ENCODE data around the gene SH2B2.
"Not testable (repeated sequence)": the region's sequence is repeated elsewhere in the genome, so short reads cannot be mapped to it uniquely, and the experiment has no call there.

Gene SH2B2

DNA sequence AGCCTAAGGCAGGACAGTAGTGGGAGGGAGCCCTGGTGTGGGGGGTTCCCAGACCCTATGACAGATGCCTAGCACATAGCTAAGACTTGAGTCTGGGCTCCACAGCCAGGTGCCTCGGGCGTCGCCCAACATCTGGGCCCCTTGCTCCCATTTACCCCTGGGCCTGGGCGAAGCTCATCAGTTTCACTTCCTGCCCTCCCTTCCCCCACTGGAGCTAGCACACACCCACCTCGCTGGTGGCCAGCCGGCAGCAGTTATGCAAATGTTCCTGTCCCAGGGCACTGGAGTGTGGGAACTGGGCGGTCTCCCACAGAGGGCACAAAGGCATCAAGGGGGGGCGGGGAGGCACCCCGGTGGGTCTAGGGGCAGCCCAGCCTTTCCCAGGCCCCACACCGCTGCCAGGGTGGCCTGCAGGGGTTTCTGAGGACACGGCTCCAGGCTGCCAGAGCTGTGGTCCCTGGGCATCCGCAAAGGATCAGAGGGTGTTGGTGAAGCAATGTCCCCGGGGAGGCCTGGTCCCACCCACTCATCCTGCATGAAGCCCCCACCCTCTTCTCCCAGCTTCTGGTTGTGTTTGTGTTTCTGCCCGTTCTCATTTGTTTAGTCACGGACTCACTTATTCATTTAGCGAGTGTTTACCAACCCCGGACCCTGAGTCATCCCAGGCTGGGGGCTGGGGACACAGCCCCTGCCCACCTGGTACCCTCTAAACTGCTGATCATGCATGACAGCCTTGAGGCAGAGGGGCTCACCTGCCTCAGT lies 20.4 kb downstream of the SH2B2 start:
- peak; percentile 56 for DNase-seq

DNA sequence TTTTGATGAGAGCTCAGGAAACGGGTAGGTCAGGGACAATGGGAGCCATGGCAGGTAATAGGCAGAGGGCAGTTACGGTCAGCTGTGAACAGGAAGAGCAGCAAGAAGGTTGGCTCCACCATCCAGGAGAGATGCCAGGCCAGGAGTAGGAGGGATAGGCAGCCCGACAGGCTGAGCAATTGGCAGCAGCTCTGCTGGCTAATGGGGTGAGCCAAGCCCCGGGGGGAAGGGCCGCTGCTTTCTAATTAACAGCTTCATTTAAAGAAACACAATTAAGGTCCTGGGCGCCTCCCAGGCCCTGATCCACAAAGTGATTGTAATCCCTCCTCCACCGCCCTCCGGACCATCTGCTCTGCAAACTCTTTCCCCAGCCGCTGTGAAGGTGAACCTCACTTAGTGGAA lies 23.7 kb downstream of the SH2B2 start:
- no peak for DNase-seq

DNA sequence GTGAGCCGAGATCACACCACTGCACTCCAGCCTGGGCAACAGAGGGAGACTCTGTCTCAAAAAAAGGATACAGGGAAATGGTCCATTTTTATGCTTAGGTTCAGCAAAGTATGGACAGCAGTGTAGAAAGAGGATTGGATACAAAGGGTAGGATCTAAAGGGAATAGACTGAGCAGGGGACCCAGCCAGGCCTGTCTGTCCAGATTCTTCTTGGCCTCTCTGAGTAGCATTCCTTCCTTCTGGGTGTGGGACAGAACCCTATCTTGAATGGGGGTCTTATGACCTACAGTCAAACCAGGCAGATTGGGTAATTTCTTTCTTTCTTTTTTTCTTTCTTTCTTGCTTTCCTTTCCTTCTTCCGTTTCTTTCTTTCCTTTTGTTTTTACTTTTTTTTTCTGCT lies 25.6 kb downstream of the SH2B2 start:
- no peak for DNase-seq

DNA sequence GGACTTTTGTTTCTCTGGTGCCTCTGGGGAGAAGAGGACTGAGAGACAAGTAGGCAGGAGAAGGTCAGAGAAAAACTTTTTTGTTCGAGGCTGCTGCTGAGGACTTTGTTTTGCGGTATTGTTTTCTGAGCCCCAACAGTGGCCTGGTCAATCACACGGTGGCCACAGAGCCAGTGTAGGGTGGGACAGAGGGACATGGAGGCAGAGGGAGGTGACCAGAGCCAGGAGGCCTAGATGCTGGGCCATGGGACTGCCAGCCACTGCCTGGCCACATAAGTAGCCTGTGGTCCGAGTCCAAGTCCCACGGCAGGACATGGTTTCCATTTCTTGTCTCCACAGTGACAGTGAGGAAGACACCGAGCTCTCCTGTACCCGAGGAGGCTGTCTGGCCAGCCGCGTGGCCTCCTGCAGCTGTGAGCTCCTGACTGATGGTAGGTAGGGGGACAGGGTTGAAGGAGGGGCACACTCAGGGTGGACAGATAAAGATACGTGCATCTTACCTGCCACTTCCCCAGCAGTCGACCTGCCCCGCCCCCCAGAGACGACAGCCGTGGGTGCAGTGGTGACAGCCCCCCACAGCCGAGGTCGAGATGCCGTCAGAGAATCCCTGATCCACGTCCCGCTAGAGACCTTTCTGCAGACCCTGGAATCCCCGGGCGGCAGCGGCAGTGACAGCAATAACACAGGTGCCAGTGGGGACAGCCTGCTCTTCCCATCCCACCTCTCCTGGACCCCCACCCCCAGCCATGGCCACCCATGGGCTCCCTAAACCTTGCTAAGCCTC lies 27.5 kb downstream of the SH2B2 start:
- no peak for DNase-seq

DNA sequence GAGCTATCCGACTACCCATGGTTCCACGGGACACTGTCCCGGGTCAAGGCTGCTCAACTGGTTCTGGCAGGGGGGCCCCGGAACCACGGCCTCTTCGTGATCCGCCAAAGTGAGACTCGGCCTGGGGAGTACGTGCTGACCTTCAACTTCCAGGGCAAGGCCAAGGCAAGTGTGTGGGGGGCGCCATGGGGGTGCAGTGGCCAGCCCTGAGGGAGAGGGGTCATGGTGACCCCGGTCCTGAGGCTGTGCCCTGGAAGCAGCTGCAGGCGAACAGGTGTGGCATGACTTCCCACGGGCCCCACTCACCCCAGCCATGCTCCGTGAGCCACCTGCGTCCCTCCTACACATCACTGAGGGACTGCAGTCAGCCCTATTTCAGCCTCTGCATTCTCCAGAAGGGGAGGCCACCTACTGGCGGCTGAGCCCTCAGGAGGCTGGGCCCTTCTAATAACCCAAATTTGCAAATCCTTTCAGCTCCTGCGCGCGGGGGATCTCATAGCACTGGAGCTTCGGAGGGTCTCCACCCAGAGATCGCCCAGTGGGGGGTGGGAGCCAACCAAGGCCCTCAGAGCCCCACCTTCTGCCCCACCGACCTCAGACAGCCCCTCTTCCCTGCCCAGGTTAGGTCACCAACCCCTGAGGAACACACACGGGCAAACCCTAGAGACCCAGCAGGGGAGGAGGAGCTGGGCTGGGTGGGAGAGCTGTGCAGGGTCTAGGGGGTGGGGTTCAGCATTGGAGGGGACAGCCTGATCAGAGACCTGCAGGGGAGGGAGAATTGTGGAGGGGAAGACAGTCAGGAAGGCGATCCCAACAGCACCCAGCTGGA lies 30.8 kb downstream of the SH2B2 start:
- DNase-seq, result no peak

DNA sequence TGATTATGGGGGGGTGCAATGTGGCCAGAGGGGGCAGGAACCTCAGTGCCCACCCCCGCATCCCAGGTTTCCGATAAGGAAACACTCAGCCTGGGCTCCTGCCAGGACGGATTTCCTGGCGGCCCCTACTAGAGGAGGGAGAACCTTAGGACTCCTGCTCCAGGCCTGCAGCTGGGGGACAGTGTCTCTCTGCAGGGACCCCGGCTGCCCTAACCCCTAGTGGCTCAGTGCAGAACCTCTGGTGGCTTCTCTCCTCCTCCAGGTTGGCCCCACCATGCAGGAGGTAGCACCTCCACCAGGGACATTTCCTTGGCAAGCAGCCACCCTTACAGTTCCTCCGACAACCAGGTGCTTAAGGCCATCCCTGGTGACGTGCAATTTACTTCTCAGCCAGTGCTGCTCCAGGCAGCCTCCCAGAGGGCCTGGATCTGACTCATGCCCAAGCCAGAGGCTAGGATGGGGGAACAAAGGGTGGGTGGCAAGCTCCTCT lies 31.9 kb downstream of the SH2B2 start:
- no peak for DNase-seq

DNA sequence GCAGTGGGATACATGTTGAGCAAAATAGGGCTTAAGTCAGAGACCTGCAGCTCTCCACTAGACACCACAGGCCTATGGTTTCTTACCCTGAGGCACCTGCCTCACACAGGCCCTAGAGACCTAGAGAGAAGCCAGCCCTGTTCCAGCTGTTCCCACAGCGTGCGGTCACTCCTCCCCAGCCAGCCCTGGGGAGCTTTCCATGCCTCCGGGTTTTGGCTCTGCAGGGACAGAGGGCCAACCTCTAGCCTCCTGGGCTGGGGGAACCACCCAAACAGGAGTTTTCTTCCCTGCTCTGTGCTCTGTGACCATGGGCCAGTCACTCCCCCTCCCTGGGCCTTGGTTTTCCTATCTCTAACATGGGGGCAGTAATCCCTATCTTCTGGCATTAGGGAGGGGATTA lies 33.0 kb downstream of the SH2B2 start:
- no peak for DNase-seq

DNA sequence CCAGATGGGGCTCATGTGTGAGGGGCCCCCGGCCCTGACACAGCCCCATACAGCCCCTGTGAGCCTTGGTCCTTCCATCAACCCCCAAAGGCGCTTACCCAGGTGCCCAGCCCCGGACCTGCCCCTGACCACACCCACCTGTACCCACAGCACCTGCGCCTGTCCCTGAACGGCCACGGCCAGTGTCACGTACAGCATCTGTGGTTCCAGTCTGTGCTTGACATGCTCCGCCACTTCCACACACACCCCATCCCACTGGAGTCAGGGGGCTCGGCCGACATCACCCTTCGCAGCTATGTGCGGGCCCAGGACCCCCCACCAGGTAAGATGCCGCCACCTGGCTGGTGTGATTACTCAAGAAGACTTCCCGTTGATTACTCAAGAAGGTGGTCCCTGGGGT lies 33.5 kb downstream of the SH2B2 start:
- DNase-seq, result no peak

DNA sequence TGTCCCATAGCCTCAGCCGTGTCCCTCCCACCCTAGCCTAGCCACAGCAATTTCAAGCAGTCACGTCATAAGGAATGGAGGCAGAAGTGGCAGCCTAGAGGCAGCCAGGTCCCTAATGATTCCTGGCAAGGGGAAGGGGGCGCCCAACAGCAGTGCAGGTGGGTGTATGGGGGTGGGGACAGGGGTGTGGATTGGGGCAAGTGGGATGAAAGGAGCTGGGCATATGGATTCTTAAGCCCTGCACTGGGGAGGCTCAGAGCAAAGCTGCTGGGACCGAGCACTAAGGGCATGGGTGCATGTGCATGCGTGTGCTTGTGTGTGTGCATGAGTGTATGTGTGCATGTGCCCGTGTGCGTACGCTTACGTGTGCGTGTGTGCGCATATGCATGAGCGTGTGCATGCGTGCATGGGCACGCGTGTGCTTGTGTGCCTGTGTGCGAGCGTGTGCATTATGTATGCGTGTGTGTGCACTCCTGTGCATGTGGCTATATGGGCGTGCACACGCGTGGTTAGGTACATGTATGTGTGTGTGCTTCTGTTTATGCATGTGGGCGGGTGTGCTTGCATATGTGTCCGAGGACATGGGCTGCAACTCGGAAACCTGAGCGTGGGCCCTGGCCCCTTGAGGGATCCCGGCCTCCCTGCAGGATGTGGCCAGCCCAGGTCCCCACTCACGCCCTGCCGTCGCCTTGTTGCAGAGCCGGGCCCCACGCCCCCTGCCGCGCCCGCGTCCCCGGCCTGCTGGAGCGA lies 34.1 kb downstream of the SH2B2 start:
- DNase-seq, result no peak

DNA sequence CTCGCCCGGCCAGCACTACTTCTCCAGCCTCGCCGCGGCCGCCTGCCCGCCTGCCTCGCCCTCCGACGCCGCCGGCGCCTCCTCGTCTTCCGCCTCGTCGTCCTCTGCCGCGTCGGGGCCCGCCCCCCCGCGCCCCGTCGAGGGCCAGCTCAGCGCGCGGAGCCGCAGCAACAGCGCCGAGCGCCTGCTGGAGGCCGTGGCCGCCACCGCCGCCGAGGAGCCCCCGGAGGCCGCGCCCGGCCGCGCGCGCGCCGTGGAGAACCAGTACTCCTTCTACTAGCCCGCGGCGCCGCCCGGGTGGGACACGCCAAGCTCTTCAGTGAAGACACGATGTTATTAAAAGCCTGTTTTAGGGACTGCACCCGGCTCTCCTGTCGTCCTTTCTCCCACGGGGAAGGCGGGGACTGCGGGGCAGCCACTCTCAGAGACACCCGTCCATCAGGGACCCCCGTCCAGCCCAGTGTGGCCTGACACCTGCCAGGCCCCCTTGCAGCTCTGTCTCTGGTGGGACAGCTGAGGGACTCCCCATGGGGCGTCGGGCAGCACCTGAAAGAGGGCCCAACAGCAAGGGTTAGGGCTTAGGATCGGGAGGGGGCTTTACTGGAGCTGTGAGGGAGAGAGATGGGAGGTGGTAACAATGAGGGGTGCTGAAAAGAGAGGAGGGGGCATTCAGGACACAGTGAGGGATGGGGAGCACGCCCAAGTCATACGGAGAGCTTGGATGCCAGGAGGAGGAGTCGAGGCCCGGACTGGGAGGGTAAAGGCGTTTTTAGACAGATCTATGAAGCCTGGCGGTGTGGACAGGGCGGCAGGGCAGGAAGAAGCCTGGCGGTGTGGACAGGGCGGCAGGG lies 34.9 kb downstream of the SH2B2 start:
- peak; percentile 58 for DNase-seq

DNA sequence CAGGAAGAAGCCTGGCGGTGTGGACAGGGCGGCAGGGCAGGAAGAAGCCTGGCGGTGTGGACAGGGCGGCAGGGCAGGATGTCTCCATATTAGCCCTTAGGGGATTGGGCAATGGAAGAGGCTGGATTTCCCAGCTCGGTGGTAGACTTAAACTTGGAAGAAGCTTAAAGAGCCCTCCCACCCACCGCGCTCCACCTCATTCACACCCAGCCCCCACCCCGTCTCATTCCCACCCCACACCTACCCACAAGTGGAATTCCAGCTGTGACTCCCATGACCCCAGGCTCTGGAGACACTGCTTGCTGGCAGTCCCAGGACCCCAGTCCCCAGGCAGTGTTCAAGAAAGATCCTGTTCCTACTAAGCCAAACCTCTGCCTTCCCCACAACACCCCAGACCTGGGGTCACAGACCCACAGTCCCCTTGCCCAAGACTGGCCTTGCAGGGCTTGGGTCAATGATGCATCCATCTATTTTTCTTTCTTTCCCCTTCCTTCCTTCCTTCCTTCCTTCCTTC lies 35.6 kb downstream of the SH2B2 start:
- DNase-seq, result no peak

DNA sequence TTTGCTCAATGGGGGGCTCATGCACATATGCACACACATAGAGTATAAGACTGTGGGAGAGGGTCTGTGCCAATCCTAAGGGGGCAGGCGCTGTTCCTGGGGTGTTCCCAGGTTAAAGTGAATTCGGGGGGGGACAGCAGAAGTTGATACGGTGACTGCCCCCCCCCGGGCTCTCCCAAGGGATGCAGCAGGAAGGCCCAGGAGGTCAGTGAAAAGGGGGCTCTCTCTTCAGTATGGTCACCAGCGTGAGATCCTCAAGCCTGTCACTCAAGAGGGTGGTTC lies 37.2 kb downstream of the SH2B2 start:
- no peak for DNase-seq

DNA sequence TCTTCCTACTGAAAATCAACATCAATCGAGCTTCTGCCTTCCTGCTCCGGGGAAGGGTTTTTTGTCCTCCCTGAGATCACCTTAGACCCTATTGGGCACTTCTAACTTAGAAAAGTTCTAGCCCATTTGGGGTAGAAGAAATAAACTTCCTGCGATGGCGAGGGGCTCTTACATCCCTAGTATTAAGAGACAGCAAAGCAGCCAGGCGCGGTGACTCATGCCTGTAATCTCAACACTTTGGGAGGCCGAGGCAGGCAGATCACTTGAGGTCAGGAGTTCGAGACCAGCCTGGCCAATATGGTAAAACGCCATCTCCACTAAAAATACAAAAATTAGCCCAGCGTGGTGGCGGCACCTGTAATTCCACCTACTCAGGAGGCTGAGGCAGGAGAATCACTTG lies 38.4 kb downstream of the SH2B2 start:
- DNase-seq, result not testable (repeated sequence)

DNA sequence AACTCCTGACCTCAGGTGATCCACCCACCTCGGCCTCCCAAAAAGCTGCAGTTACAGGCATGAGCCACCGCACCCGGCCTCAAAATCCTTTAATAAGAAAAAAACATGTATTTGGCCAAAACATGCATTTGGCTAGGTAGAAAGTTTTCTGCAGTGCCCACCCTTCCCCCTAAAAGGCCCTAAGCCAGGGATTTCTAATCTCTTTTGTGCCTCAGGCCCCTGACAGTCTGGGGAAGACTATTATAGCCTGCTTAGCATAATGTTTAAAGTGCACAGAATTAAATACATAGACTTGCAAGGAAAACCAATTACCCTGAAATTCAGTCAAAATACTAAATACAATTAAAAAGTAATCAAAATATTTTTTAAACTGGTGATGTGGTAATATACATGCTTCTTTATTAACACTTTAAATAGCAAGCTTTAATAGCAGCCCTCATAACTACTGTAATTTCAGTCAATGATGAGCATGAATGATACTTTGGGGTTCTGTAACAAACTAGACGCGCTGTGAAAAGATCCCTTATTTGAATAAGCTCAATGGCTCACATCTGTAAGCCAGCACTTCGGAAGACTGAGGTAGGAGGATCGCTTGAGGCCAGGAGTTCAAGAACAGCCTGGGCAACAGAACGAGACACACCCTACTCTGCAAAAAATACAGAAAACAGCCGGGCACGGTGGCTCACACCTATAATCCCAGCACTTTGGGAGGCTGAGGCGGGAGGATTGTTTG lies 39.7 kb downstream of the SH2B2 start:
- DNase-seq, result no peak

DNA sequence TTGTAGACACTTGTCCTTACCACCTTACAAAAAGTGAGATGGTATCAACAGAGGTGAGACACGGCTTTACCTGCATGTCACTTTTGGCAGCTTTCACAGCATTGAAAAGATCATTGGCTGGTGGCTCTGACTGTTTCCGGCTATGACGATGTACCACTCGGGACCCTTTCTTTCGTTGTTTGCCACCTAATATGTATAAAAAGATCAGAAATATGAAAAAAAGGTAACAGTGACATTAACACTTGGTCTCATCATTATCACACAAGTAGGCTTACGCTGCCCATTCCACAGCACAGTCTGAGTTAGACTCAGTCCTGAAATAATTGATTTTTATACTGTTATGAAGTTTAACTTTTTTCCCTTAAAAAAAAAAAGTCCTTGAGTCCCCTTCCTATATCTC lies 40.5 kb downstream of the SH2B2 start:
- not testable (repeated sequence) for DNase-seq

DNA sequence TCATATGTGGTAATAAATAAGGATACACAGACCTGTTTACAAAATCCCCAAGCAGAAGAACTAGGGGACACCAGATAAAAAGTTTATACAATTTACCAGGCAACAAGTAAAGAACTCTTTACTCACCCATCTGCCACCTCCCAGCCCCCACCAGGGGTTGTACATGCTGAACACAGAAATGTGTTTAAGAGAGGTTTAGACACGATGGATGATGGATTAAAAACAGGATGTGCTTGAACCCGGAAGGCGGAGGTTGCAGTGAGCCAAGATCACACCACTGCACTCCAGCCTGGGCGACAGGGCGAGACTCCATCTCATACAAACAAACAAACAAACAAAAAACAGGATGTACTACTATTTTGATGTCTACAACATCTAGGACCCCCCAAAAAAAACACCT lies 42.2 kb downstream of the SH2B2 start:
- DNase-seq, result not testable (repeated sequence)

DNA sequence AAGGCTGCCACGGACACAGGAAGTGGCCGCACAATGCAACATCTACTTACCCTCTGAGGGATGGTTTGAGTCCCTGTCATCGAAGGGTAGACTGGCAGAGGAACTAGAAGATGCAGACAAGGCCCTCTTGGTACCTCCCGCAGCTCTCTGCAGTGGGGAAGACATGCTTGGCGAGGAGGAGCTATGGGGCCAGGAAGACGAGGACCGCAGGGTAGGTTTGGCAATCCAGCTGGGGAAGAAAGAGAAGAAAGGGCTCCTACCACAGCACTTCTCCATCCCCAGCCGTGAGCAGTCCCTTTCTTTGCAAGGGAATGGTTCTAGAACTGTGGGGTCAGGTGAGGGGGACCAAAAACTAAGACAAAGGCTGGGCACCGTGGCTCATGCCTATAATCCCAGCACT lies 42.7 kb downstream of the SH2B2 start:
- not testable (repeated sequence) for DNase-seq

DNA sequence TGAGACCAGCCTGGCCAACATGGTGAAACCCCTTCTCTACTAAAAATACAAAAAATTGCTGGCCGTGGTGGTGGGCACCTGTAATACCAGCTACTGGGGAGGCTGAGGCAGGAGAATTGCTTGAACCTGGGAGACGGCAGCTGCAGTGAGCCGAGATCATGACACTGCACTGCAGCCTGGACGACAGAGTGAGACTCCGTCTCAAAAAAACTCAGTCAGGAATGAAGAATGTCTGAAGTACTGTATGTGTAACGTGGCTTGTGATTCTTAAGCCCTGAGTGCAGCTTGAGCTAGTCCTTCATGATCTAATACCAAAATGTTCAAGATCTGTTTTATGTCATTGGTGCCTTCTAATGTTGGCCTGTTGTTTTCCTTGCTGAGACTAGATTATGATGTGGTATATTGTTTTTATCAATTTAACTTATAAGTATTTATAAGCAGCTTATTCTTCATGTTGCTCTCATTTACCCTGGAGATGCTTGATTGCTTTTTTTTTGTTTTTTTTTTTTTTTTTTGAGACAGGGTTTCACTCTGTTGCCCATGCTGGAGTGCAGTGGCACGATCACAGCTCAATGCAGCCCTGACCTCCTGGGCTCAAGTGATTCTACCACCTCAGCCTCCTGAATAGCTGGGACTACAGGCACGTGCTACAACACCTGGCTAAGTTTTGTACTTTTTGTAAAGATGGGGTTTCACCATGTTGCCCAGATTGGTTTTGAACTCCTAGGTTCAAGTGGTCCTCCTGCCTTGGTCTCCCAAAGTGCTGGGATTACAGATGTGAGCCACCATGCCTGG lies 44.2 kb downstream of the SH2B2 start:
- DNase-seq, result not testable (repeated sequence)

DNA sequence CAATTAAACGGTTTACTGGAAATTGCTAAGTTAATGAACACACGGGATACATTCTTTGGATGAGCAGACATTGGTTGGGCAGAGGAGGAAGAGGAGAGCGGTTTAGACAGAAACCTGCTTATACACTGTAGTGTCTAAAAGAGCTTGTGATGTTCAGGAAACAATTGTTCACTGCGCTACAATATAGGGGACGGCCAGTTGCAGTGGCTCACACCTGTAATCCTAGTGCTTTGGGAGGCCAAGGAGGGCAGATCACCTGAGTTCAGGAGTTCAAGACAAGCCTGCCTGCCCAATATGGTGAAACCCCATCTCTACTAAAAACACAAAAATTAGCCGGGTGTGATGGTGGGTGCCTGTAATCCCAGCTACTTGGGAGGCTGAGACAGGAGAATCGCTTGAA lies 48.9 kb downstream of the SH2B2 start:
- not testable (repeated sequence) for DNase-seq

DNA sequence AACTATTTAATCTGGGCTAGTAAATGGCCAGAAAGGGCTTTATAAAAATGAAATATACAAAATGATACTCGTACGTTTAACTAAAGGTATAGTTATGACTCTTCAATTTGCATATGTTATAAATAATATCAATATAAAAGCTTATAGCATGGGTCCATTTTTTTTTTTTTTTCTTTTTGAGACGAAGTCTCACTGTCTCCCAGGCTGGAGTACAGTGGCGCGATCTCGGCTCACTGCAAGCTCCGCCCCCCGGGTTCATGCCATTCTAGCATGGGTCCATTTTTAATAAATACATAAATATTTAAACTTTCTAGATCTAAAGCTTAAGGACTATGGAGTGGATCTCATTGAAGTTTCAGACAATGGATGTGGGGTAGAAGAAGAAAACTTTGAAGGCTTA lies 50.3 kb downstream of the SH2B2 start:
- not testable (repeated sequence) for DNase-seq
